ENCODE measurements around the gene USB1.

- TF ChIP-seq, protein P1, sequence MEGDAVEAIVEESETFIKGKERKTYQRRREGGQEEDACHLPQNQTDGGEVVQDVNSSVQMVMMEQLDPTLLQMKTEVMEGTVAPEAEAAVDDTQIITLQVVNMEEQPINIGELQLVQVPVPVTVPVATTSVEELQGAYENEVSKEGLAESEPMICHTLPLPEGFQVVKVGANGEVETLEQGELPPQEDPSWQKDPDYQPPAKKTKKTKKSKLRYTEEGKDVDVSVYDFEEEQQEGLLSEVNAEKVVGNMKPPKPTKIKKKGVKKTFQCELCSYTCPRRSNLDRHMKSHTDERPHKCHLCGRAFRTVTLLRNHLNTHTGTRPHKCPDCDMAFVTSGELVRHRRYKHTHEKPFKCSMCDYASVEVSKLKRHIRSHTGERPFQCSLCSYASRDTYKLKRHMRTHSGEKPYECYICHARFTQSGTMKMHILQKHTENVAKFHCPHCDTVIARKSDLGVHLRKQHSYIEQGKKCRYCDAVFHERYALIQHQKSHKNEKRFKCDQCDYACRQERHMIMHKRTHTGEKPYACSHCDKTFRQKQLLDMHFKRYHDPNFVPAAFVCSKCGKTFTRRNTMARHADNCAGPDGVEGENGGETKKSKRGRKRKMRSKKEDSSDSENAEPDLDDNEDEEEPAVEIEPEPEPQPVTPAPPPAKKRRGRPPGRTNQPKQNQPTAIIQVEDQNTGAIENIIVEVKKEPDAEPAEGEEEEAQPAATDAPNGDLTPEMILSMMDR (IDR thresholded peaks at IDR 0.05): no peak
- TF ChIP-seq POLR2A (IDR thresholded peaks at IDR 0.05): no peak
These were observed 9.1 kb upstream of the USB1 start for GRCh38 chr16:57992084-57992483.

Measured in thyroid gland (tissue), 4 donors.